ENCODE results near the gene NEDD8. TPM values are rescaled to one million over a fixed set of nuclear protein-coding genes. Genes with fewer than 3 reads are reported as not detected.

The NEDD8 gene
- total and polyA plus RNA-seq, 2 experiments from 2014 or later: 264 to 492 TPM

DNA sequence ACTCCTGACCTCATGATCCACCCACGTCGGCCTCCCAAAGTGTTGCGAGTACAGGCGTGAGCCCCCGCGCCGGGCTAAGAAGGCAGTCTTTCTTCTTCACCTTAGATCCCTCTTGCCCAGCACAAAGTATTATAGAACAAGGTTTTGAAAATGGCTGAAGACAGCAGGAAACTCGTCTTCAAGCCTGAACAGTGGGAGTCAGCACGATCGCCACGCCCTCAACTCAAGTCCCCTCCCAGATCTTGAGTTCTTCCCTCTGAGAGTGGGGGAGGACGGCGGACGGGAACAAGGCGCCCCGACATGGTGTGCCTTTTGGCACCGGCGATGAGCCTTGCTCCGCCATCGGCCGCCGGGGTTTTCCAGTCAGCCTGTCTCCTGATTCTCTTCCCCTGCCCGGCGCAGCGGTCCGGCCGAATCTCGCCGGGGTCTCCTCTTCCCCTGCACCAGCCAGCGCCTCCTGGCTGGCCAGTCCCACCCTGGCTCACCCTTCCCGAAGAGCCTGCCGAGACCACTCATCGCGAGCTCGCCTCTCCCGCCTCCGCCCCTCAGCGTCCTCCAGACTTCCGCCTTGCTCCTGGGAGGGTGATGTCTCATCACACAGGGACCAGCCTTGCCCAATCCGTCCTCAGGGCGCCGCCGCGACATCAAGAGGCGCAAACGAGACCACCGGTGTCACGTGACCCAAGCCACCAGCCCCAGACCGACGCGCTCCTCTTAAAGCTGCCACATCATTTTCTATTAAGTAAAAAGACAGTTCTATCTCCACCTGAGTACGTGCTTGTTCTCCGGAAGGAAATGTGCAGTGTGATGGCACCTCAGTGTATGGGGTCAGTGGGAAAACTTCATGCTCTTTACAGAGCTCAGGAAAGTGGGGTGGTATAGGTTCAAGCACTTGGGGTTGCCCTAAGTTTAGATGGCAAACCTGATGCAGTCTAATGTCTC lies 19.0 kb downstream of the NEDD8 start, which contains the start of gene CHMP4A:
TSS of gene CHMP4A (minus strand) at position 565 of the 942 bp plus-strand sequence. CDS start at position 516, 49 bp downstream.
- Histone ChIP-seq H3K4me1 (ENCODE audit: low read depth) (no peaks in the 10 kb centered on the region), H3K4me3 (peak within 1 kb of the TSS; percentile 65), H3K27ac (peak within 1 kb of the TSS; percentile 91), H3K27me3 (no peaks in the 10 kb centered on the region), H3K36me3 (peaks cover 8% of the 10 kb centered on the region), H3K9me3 (ENCODE audit: low read depth) (no peaks in the 10 kb centered on the region)
- peak; percentile 99 for DNase-seq (ENCODE audit: low read depth in 1 of 2, low spot score in 1 of 2)
- TF ChIP-seq, protein P1, sequence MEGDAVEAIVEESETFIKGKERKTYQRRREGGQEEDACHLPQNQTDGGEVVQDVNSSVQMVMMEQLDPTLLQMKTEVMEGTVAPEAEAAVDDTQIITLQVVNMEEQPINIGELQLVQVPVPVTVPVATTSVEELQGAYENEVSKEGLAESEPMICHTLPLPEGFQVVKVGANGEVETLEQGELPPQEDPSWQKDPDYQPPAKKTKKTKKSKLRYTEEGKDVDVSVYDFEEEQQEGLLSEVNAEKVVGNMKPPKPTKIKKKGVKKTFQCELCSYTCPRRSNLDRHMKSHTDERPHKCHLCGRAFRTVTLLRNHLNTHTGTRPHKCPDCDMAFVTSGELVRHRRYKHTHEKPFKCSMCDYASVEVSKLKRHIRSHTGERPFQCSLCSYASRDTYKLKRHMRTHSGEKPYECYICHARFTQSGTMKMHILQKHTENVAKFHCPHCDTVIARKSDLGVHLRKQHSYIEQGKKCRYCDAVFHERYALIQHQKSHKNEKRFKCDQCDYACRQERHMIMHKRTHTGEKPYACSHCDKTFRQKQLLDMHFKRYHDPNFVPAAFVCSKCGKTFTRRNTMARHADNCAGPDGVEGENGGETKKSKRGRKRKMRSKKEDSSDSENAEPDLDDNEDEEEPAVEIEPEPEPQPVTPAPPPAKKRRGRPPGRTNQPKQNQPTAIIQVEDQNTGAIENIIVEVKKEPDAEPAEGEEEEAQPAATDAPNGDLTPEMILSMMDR (IDR thresholded peaks at IDR 0.05; ENCODE audit: low read depth, low read length): peak; percentile 19

DNA sequence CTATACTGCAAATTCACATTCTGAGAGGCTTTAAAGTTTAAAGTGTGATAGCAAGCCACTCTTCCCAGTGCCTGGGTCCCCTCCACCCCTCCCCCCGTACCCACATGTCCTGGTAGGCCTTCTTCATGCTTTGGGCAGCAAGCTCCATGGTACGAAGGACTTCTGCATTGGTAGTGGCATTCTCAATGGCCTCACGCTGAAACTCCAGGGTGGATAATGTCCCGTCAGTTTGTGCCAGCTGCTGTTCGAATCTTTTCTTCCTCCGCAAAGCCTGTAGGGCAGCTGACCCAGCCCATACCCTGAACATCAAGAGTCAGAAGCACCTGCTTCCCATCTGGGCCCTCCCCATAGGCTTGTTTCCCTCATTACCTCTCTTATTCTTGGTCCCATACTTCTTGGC lies 20.9 kb downstream of the NEDD8 start:
- H3K4me3 ChIP-seq: no peak overlapping the region
- TF ChIP-seq, protein P1 (IDR thresholded peaks at IDR 0.05; ENCODE audit: low read depth, low read length): no peak
- no peak for DNase-seq (ENCODE audit: low read depth in 1 of 2, low spot score in 1 of 2)
- H3K9me3 ChIP-seq (ENCODE audit: low read depth): no peaks in the 10 kb centered on the region
- no peak overlapping the region for H3K27ac ChIP-seq
- H3K4me1 ChIP-seq (ENCODE audit: low read depth): no peaks in the 10 kb centered on the region
- peaks cover 11% of the 10 kb centered on the region for H3K36me3 ChIP-seq
- H3K27me3 ChIP-seq: no peaks in the 10 kb centered on the region

DNA sequence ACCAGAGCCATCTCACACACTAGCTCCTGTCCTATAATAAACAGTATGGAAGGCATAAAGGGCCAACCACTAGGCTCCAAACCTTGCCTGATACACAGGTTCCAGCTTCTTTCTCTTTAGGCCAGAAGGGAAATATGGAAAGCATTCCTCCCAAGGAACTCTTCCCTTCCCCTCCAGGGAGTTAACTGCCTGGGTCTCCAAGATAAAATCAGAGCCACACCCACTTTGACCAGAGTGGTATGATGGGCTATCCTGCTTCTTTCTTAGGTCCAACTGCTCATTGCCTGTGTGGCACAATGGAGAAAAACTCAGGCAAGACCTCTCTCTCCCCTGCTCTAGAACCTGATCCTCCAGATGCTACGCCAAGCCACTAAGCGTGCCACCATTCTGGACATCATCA lies 24.5 kb downstream of the NEDD8 start:
- peaks cover 11% of the 10 kb centered on the region for H3K36me3 ChIP-seq
- no peaks in the 10 kb centered on the region for H3K27me3 ChIP-seq
- no peaks in the 10 kb centered on the region for H3K4me1 ChIP-seq (ENCODE audit: low read depth)
- no peak overlapping the region for H3K4me3 ChIP-seq
- no peaks in the 10 kb centered on the region for H3K9me3 ChIP-seq (ENCODE audit: low read depth)
- no peak overlapping the region for H3K27ac ChIP-seq
- TF ChIP-seq, protein P1 (IDR thresholded peaks at IDR 0.05; ENCODE audit: low read depth, low read length): no peak
- DNase-seq (ENCODE audit: low read depth in 1 of 2, low spot score in 1 of 2): no peak

DNA sequence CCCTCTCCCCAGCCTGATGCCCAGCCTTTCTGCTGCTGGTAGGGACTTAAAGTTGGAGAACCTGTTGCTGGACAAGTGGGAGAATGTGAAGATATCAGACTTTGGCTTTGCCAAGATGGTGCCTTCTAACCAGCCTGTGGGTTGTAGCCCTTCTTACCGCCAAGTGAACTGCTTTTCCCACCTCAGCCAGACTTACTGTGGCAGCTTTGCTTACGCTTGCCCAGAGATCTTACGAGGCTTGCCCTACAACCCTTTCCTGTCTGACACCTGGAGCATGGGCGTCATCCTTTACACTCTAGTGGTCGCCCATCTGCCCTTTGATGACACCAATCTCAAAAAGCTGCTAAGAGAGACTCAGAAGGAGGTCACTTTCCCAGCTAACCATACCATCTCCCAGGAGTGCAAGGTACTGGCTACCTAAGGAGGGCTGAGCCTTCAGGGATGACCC lies 25.0 kb downstream of the NEDD8 start:
- no peak for DNase-seq (ENCODE audit: low read depth in 1 of 2, low spot score in 1 of 2)
- H3K27ac ChIP-seq: no peak overlapping the region
- H3K4me3 ChIP-seq: no peak overlapping the region
- H3K36me3 ChIP-seq: peaks cover 11% of the 10 kb centered on the region
- TF ChIP-seq, protein P1 (IDR thresholded peaks at IDR 0.05; ENCODE audit: low read depth, low read length): no peak
- no peaks in the 10 kb centered on the region for H3K27me3 ChIP-seq
- H3K4me1 ChIP-seq (ENCODE audit: low read depth): no peaks in the 10 kb centered on the region
- H3K9me3 ChIP-seq (ENCODE audit: low read depth): no peaks in the 10 kb centered on the region

DNA sequence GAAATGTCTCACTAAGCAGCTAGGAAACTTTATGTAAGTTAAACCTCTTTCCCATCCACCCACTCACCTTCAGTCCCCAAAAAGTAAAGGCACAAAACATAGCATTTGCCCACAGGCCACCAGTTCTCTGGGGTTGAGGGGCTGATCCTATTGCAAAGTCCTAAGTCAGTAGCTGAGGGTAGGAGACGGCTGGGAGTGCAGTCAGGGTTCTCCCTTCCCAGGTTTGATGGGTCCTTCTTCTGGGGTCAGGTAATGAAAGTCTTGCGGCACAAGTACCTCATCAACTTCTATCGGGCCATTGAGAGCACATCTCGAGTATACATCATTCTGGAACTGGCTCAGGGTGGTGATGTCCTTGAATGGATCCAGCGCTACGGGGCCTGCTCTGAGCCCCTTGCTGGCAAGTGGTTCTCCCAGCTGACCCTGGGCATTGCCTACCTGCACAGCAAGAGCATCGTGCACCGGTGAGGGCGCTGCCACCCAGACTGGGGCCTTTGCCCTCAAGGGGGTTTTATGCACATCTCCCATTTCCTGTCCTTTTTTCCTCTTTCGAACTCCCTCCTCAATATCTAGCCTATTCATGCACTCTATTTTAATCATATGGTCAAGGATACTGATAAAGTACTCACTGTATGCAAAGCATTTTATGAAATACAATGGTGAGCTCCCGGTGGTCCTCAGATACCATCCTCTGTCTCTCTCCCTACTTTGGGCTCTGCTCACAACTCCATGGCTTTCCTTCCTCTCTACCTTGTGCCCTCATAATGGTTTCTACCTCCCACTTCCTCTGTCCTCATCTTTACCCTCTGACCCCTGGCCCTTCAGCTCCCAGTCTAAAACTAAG lies 25.7 kb downstream of the NEDD8 start:
- H3K36me3 ChIP-seq: peaks cover 11% of the 10 kb centered on the region
- H3K4me1 ChIP-seq (ENCODE audit: low read depth): no peaks in the 10 kb centered on the region
- no peaks in the 10 kb centered on the region for H3K27me3 ChIP-seq
- TF ChIP-seq, protein P1 (IDR thresholded peaks at IDR 0.05; ENCODE audit: low read depth, low read length): no peak
- no peaks in the 10 kb centered on the region for H3K9me3 ChIP-seq (ENCODE audit: low read depth)
- no peak for DNase-seq (ENCODE audit: low read depth in 1 of 2, low spot score in 1 of 2)
- no peak overlapping the region for H3K27ac ChIP-seq
- no peak overlapping the region for H3K4me3 ChIP-seq
